Smooth muscle cell (in vitro differentiated cells): Measurements from ENCODE around the gene CYP19A1. TPM values are rescaled to one million over a fixed set of nuclear protein-coding genes. Genes with fewer than 3 reads are reported as not detected.

ENCODE experiments used
- DNase-seq: peaks from one replicate; lab custom pipeline; 2025; ENCODE audit not compliant: unreplicated experiment; lab: John Stamatoyannopoulos, UW
- H2AFZ ChIP-seq: fragments of 200-600 bp; sonication (generic); 2 replicates; pipeline ENCODE4 v1.6.0; 2016; ENCODE audit warnings: antibody characterized with exemption, low read depth, mild to moderate bottlenecking
- H3F3A ChIP-seq: fragments of 200-600 bp; sonication (generic); 2 replicates; pipeline ENCODE4 v1.6.0; 2017; ENCODE audit warnings: antibody characterized with exemption, low read depth
- H3K27ac ChIP-seq: fragments of 200-600 bp; sonication (generic); 2 replicates; pipeline ENCODE4 v1.5.1; 2016; ENCODE audit warnings: low read depth, mild to moderate bottlenecking
- H3K27me3 ChIP-seq: fragments of 200-600 bp; sonication (generic); 2 replicates; pipeline ENCODE4 v1.6.1; 2016; ENCODE audit warnings: low read depth, mild to moderate bottlenecking
- H3K36me3 ChIP-seq: fragments of 200-600 bp; sonication (generic); 2 replicates; pipeline ENCODE4 v1.5.1; 2016; ENCODE audit warnings: low read depth
- H3K4me1 ChIP-seq: fragments of 200-600 bp; sonication (generic); 2 replicates; pipeline ENCODE4 v1.5.1; 2016; ENCODE audit warnings: low read depth
- H3K4me2 ChIP-seq: fragments of 200-600 bp; sonication (generic); 2 replicates; pipeline ENCODE4 v1.6.0; 2016; ENCODE audit warnings: mild to moderate bottlenecking
- H3K4me3 ChIP-seq: fragments of 200-600 bp; sonication (generic); 2 replicates; pipeline ENCODE4 v1.5.1; 2016; ENCODE audit warnings: mild to moderate bottlenecking
- H3K79me2 ChIP-seq: fragments of 200-600 bp; sonication (generic); 2 replicates; pipeline ENCODE4 v1.6.0; 2016; ENCODE audit warnings: low read depth, mild to moderate bottlenecking
- H3K9ac ChIP-seq: fragments of 200-600 bp; sonication (generic); 2 replicates; pipeline ENCODE4 v1.6.0; 2016; ENCODE audit warnings: low read depth
- H3K9me3 ChIP-seq: fragments of 200-600 bp; sonication (generic); replicated peaks from 2 replicates; pipeline ENCODE4 v1.5.1; 2016; ENCODE audit warnings: low read depth
- H4K20me1 ChIP-seq: fragments of 200-600 bp; sonication (generic); 2 replicates; pipeline ENCODE4 v1.6.0; 2016; ENCODE audit warnings: low read depth
- CTCF ChIP-seq: fragments of 200-600 bp; sonication (generic); IDR thresholded peaks from 2 replicates; pipeline ENCODE4 v1.5.1; 2017; ENCODE audit warnings: borderline replicate concordance, mild to moderate bottlenecking, antibody characterized with exemption; ENCODE audit not compliant: insufficient read depth, poor library complexity, severe bottlenecking
- WGBS: methylation state at CpG from one replicate; pipeline ENCODE4 v1.1.7; 2016; ENCODE audit warnings: low lambda C conversion rate; 5-methylcytosine and 5-hydroxymethylcytosine counted together
- polyA plus RNA-seq: library from polyadenylated mRNA; unstranded; fragments of >200 nt; fragmentation: Nextera tagmentation; extraction: Ambion mirVana; gene quantifications from 2 replicates; pipeline ENCODE4 v1.2.1, GENCODE V29; 2016
- total RNA-seq: library from RNA; depleted of rRNA; stranded (reverse); fragments of >200 nt; gene quantifications from 2 replicates; pipeline ENCODE4 v1.2.3, GENCODE V29; 2014

CYP19A1 gene
- total and polyA plus RNA-seq, 2 experiments from 2014 or later = not detected

DNA sequence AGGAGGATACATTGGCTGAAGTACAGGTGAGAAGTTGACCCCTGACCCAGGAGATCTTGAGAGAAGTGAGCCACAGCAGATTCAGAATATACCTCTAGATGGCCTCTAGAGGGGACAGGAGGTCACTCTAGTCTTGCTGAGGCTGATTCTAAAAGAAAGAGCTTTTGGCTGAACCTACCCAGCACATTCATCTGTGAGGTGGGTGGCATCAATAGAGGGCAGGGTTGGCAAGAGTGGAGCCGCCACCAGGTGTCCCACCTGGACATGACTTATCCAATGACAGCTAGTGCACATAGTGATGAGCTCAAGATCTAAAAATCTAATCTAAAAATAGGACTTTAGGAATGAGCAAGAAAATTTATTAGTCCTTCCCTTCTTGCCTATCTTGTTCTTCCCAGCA lies 51.6 kb downstream of the CYP19A1 start:
- H3K4me1 ChIP-seq = no peaks in the 10 kb centered on the region
- no peaks in the 10 kb centered on the region for H3F3A ChIP-seq
- no peaks in the 10 kb centered on the region for H3K27me3 ChIP-seq
- H3K4me2 ChIP-seq = no peak overlapping the region
- no peak for TF ChIP-seq CTCF
- no peaks in the 10 kb centered on the region for H3K9me3 ChIP-seq
- H3K27ac ChIP-seq = no peak overlapping the region
- no peak overlapping the region for H2AFZ ChIP-seq
- no peak for DNase-seq
- no peaks in the 10 kb centered on the region for H3K36me3 ChIP-seq
- 100% methylated on average over 1 of the region's 1 CpG for WGBS
- no peak overlapping the region for H3K9ac ChIP-seq
- no peak overlapping the region for H3K4me3 ChIP-seq
- no peaks in the 10 kb centered on the region for H4K20me1 ChIP-seq
- H3K79me2 ChIP-seq = no peaks in the 10 kb centered on the region

GRCh38 chr15:51285399-51285798 lies 53.0 kb downstream of the CYP19A1 start:
- TF ChIP-seq CTCF = no peak
- H3K9me3 ChIP-seq = no peaks in the 10 kb centered on the region
- H3K36me3 ChIP-seq = no peaks in the 10 kb centered on the region
- H3K27ac ChIP-seq = no peak overlapping the region
- no peaks in the 10 kb centered on the region for H3K79me2 ChIP-seq
- H3F3A ChIP-seq = no peaks in the 10 kb centered on the region
- H3K9ac ChIP-seq = no peak overlapping the region
- no peak for DNase-seq
- H2AFZ ChIP-seq = no peak overlapping the region
- no peak overlapping the region for H3K4me3 ChIP-seq
- 89% methylated on average over 6 of the region's 6 CpGs for WGBS
- no peaks in the 10 kb centered on the region for H4K20me1 ChIP-seq
- no peaks in the 10 kb centered on the region for H3K4me1 ChIP-seq
- no peaks in the 10 kb centered on the region for H3K27me3 ChIP-seq
- no peak overlapping the region for H3K4me2 ChIP-seq

- DNase-seq = no peak
- 98% methylated on average over 6 of the region's 6 CpGs for WGBS
Measured at GRCh38 chr15:51284871-51285270, 53.5 kb downstream of the CYP19A1 start.

More at GRCh38 chr15:51284871-51285270, 53.5 kb downstream of the CYP19A1 start:
- TF ChIP-seq CTCF = no peak
- Histone ChIP-seq H3K4me3 (no peak overlapping the region), H3K27me3 (no peaks in the 10 kb centered on the region), H3K9ac (no peak overlapping the region), H3K79me2 (no peaks in the 10 kb centered on the region), H3F3A (no peaks in the 10 kb centered on the region), H4K20me1 (no peaks in the 10 kb centered on the region), H3K9me3 (no peaks in the 10 kb centered on the region), H3K27ac (no peak overlapping the region), H3K36me3 (no peaks in the 10 kb centered on the region), H3K4me1 (no peaks in the 10 kb centered on the region), H3K4me2 (no peak overlapping the region), H2AFZ (no peak overlapping the region)
